HFFc6 (cell line): ENCODE measurements around the gene IER2. TPM values are rescaled to one million over a fixed set of nuclear protein-coding genes. Genes with fewer than 3 reads are reported as not detected.

Experiments
- DNase-seq: peaks from one replicate; pipeline ENCODE4 v3.0.0-alpha.2; 2018
- H3K27ac Mint-ChIP-seq: 2 replicates; pipeline ENCODE4 v1.8.0; 2020; ENCODE audit warnings: mild to moderate bottlenecking, mixed read lengths
- H3K27me3 Mint-ChIP-seq: 2 replicates; pipeline ENCODE4 v1.8.0; 2021; ENCODE audit warnings: mild to moderate bottlenecking, moderate library complexity, mixed read lengths; ENCODE audit not compliant: insufficient read depth
- H3K36me3 Mint-ChIP-seq: 2 replicates; pipeline ENCODE4 v1.8.0; 2021; ENCODE audit warnings: low read depth, mixed read lengths
- H3K4me1 Mint-ChIP-seq: 2 replicates; pipeline ENCODE4 v1.8.0; 2020; ENCODE audit warnings: low read depth, mixed read lengths
- H3K4me3 Mint-ChIP-seq: 2 replicates; pipeline ENCODE4 v1.8.0; 2020; ENCODE audit warnings: mild to moderate bottlenecking, moderate library complexity, mixed read lengths
- H3K9me3 Mint-ChIP-seq: 2 replicates; pipeline ENCODE4 v1.8.0; 2020; ENCODE audit warnings: mild to moderate bottlenecking, mixed read lengths
- CTCF ChIP-seq: fragments of 200-600 bp; sonication (generic); IDR thresholded peaks from 2 replicates; pipeline ENCODE4 v1.5.0; 2021; ENCODE audit warnings: antibody characterized with exemption, mild to moderate bottlenecking
- total RNA-seq, 6 experiments: library from RNA; stranded (reverse); fragmentation: NEBNext Ultra II Directional; extraction: Animal tissue kit (Norgen Biotek cat#: 25700); gene quantifications; 2 replicates in 1 of 6; 3 replicates in 5 of 6; pipeline ENCODE4 v1.2.3, GENCODE V29; 2021

IER2 gene
- total RNA-seq, 6 experiments from 2014 or later, result 68.9 to 91.2 (median 87.7) TPM

GRCh38 chr19:13102666-13103580 is 47.3 kb upstream of the IER2 start, which contains the start of gene LYL1:
LYL1 (minus strand) TSS chr19:13102858; CDS start chr19:13101171, 1,687 bp downstream.
- DNase-seq, result peak; percentile 48
- Mint-ChIP-seq H3K27ac (peak within 1 kb of the TSS; percentile 55), H3K4me3 (peak within 1 kb of the TSS; percentile 81), H3K9me3 (no peaks in the 10 kb centered on the region), H3K4me1 (peaks cover 30% of the 10 kb centered on the region), H3K36me3 (peaks cover 13% of the 10 kb centered on the region; the same call in 1 of the 2 replicates), H3K27me3 (peaks cover 12% of the 10 kb centered on the region)
- TF ChIP-seq CTCF, result no peak

DNA sequence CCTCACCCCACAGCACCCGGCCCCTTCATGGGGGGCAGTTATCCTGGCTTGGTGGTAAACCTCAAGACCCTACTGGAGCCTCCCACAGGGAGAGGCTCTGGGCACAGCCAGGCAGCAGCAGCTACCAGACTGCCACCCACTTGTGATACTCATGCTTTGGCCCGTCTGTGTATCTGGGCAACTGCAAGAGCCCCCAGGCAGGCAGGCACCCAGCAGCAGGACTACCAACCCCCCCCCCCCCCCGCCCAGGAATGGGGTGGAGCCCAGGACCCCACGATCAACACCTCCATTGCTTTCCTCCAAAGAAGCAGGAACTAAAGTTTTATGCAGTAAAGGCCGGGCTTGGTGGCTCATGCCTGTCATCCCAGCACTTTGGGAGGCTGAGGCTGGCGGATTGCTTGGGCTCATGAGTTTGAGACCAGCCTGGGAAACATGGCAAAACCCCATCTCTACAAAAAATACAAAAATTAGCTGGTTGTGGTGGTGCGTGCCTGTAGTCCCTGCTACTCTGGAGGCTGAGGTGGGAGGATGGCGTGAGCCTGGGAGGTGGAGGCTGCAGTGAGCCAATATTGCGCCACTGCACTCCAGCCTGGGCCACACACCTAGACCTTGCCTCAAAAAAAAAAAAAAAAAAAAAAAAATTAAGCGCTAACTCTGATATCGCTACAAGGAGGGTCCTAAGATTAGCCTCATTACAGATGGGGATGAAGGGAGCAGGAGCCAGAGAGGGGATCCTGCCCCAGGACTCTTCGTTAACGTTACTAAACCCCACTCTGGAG is 46.4 kb upstream of the IER2 start:
- Mint-ChIP-seq H3K4me1 (peaks cover 25% of the 10 kb centered on the region), H3K36me3 (peaks cover 13% of the 10 kb centered on the region; the same call in 1 of the 2 replicates), H3K9me3 (no peaks in the 10 kb centered on the region), H3K27me3 (peaks cover 10% of the 10 kb centered on the region), H3K27ac (no peak overlapping the region), H3K4me3 (no peak overlapping the region)
- no peak for TF ChIP-seq CTCF
- DNase-seq, result no peak

DNA sequence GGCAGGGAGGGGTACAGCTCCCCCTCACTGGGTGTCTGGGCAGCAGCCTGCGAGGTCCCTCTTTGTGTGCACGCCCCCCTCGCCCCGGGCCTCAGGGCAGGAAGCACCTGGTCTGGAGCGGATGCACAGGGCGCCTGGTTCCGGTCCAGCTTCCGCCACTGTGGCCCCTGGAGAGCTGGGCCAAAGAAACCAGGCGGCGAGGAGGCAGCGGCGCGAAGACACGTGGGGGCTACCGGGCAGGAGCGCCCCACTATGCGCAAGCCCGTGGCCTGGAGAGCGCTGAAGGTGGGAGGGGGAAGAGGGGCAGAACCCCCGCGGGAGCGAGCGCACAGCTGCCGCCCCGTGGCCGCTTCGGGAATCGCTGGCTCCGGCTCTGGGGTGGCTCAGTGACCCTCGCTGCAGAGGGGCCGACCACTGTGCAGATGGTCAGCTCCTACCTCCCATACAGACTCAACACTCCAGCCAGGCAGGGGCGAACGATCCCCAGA is 45.8 kb upstream of the IER2 start:
- H3K36me3 Mint-ChIP-seq, result peaks cover 9% of the 10 kb centered on the region; the same call in 1 of the 2 replicates
- H3K4me3 Mint-ChIP-seq, result no peak overlapping the region
- DNase-seq, result no peak

GRCh38 chr19:13104848-13105711 is 45.1 kb upstream of the IER2 start:
- no peak for DNase-seq
- Mint-ChIP-seq H3K27ac (no peak overlapping the region), H3K4me1 (peaks cover 15% of the 10 kb centered on the region), H3K4me3 (no peak overlapping the region), H3K27me3 (peaks cover 4% of the 10 kb centered on the region), H3K9me3 (no peaks in the 10 kb centered on the region), H3K36me3 (peaks cover 6% of the 10 kb centered on the region; the same call in 1 of the 2 replicates)
- TF ChIP-seq CTCF, result no peak

More for the DNA sequence above, 45.8 kb upstream of the IER2 start:
- Mint-ChIP-seq H3K27me3 (peaks cover 7% of the 10 kb centered on the region), H3K27ac (no peak overlapping the region), H3K4me1 (peaks cover 19% of the 10 kb centered on the region), H3K9me3 (no peaks in the 10 kb centered on the region)
- peak; percentile 51 for TF ChIP-seq CTCF
